ENCODE data around the gene CNNM1. TPM values are rescaled to one million over a fixed set of nuclear protein-coding genes. Genes with fewer than 3 reads are reported as not detected.

CNNM1 gene
- total RNA-seq, 1 donor from 2014 or later, result 0.20 TPM

GRCh38 chr10:99429517-99430095, 100.5 kb downstream of the CNNM1 start:
- Mint-ChIP-seq H3K27me3 (ENCODE audit: low read depth) (no peaks in the 10 kb centered on the region), H3K27ac (ENCODE audit: unreplicated experiment) (peak overlapping the region; percentile 100), H3K4me1 (ENCODE audit: low read depth) (peaks cover 31% of the 10 kb centered on the region), H3K9me3 (ENCODE audit: low read depth) (no peaks in the 10 kb centered on the region), H3K36me3 (ENCODE audit: low read depth) (peaks cover 9% of the 10 kb centered on the region), H3K4me3 (ENCODE audit: unreplicated experiment) (peak overlapping the region; percentile 100)
- no peak for TF ChIP-seq CTCF (IDR thresholded peaks at IDR 0.05)
- DNase-seq (ENCODE audit: low spot score), result no peak

GRCh38 chr10:99430116-99430450, 100.9 kb downstream of the CNNM1 start:
- no peak for DNase-seq (ENCODE audit: low spot score)
- Mint-ChIP-seq H3K9me3 (ENCODE audit: low read depth) (no peaks in the 10 kb centered on the region), H3K27ac (ENCODE audit: unreplicated experiment) (peak overlapping the region; percentile 100), H3K36me3 (ENCODE audit: low read depth) (peaks cover 5% of the 10 kb centered on the region), H3K4me3 (ENCODE audit: unreplicated experiment) (peak overlapping the region; percentile 100), H3K27me3 (ENCODE audit: low read depth) (no peaks in the 10 kb centered on the region), H3K4me1 (ENCODE audit: low read depth) (peaks cover 31% of the 10 kb centered on the region)
- peak; percentile 38 for TF ChIP-seq CTCF (IDR thresholded peaks at IDR 0.05)

- DNase-seq (ENCODE audit: low spot score), result peak; percentile 96
- H3K4me3 Mint-ChIP-seq (ENCODE audit: unreplicated experiment), result peak within 1 kb of the TSS; percentile 100
- H3K4me1 Mint-ChIP-seq (ENCODE audit: low read depth), result peaks cover 31% of the 10 kb centered on the region
- H3K27ac Mint-ChIP-seq (ENCODE audit: unreplicated experiment), result peak within 1 kb of the TSS; percentile 100
- H3K27me3 Mint-ChIP-seq (ENCODE audit: low read depth), result no peaks in the 10 kb centered on the region
- peaks cover under 1% of the 10 kb centered on the region for H3K36me3 Mint-ChIP-seq (ENCODE audit: low read depth)
- no peaks in the 10 kb centered on the region for H3K9me3 Mint-ChIP-seq (ENCODE audit: low read depth)
- TF ChIP-seq CTCF (IDR thresholded peaks at IDR 0.05), result no peak
Measured at GRCh38 chr10:99430451-99431189, 101.5 kb downstream of the CNNM1 start, which contains the start of gene GOT1. Gene GOT1 (minus strand): TSS chr10:99430624. CDS start chr10:99430565, 59 bp downstream.

GRCh38 chr10:99431190-99431760, 102.1 kb downstream of the CNNM1 start:
- peaks cover 31% of the 10 kb centered on the region for H3K4me1 Mint-ChIP-seq (ENCODE audit: low read depth)

More at GRCh38 chr10:99431190-99431760, 102.1 kb downstream of the CNNM1 start:
- Mint-ChIP-seq H3K27ac (ENCODE audit: unreplicated experiment) (peak overlapping the region; percentile 100), H3K36me3 (ENCODE audit: low read depth) (no peaks in the 10 kb centered on the region), H3K4me3 (ENCODE audit: unreplicated experiment) (peak overlapping the region; percentile 100), H3K9me3 (ENCODE audit: low read depth) (no peaks in the 10 kb centered on the region), H3K27me3 (ENCODE audit: low read depth) (no peaks in the 10 kb centered on the region)
- no peak for DNase-seq (ENCODE audit: low spot score)
- TF ChIP-seq CTCF (IDR thresholded peaks at IDR 0.05), result no peak

Measured in chondrocyte (in vitro differentiated cells).